ENCODE data around the gene CTNNA3.

The CTNNA3 gene

DNA sequence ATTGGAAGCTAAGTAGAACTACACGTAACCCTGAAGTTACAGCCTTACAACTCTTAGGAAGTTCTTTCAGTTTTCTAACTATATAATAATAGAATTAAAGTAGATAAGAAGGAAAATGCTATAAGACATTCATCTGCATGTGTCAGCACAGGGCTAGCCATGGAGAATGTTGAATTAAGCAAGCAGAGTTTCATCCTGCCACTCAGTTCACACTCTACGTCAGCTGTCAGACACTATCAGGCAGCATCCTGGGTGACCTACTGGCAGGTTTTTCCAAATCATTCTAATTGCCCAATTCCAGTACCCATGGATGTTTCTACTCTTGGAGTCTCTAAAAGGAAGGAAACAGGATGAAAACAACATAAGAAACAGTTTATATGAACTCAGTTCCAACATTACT, 815.2 kb downstream of the CTNNA3 start:
- Histone ChIP-seq H2AFZ (no peak overlapping the region), H3K4me3 (ENCODE audit: low read depth, low read length) (no peak overlapping the region), H3K36me3 (ENCODE audit: control insufficient read depth, insufficient read depth, low read length) (no peaks in the 10 kb centered on the region), H3K4me1 (no peaks in the 10 kb centered on the region), H3K9ac (no peak overlapping the region), H3K9me3 (ENCODE audit: control insufficient read depth, low read length) (no peaks in the 10 kb centered on the region), H3K4me2 (ENCODE audit: low read length) (no peak overlapping the region), H3K79me2 (no peaks in the 10 kb centered on the region), H3K27ac (no peak overlapping the region), H3K27me3 (ENCODE audit: control insufficient read depth, insufficient read depth, low read length) (no peaks in the 10 kb centered on the region)
- TF ChIP-seq CTCF (IDR thresholded peaks at IDR 0.05), result no peak

DNA sequence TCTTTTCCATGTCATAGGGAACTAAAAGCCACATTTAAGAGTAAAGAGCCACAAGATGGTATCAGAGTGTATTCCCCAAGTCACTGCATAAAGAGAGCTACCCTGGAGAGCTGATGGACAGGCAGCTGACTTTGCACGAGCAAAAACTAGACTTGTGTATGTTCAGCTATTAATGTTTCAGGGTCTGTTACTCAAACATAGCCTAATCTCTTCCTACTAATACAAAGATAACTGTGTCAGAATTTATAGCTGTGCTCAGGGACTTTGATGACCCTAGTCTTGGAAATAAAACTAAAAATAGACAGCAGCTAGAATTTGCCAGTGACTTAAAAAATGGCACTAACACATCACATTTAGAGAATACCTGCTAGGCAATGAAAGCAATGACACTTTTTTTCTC, 815.7 kb downstream of the CTNNA3 start:
- Histone ChIP-seq H3K9ac (no peak overlapping the region), H3K27me3 (ENCODE audit: control insufficient read depth, insufficient read depth, low read length) (no peaks in the 10 kb centered on the region), H3K4me1 (no peaks in the 10 kb centered on the region), H3K4me2 (ENCODE audit: low read length) (no peak overlapping the region), H2AFZ (no peak overlapping the region), H3K79me2 (no peaks in the 10 kb centered on the region), H3K27ac (no peak overlapping the region), H3K9me3 (ENCODE audit: control insufficient read depth, low read length) (no peaks in the 10 kb centered on the region), H3K4me3 (ENCODE audit: low read depth, low read length) (no peak overlapping the region), H3K36me3 (ENCODE audit: control insufficient read depth, insufficient read depth, low read length) (no peaks in the 10 kb centered on the region)
- TF ChIP-seq CTCF (IDR thresholded peaks at IDR 0.05), result no peak

GRCh38 chr10:66877361-66877760, 818.6 kb downstream of the CTNNA3 start:
- no peak for TF ChIP-seq CTCF (IDR thresholded peaks at IDR 0.05)
- Histone ChIP-seq H2AFZ (no peak overlapping the region), H3K4me2 (ENCODE audit: low read length) (no peak overlapping the region), H3K4me1 (no peaks in the 10 kb centered on the region), H3K27ac (no peak overlapping the region), H3K9me3 (ENCODE audit: control insufficient read depth, low read length) (no peaks in the 10 kb centered on the region), H3K79me2 (no peaks in the 10 kb centered on the region), H3K9ac (no peak overlapping the region), H3K4me3 (ENCODE audit: low read depth, low read length) (no peak overlapping the region), H3K27me3 (ENCODE audit: control insufficient read depth, insufficient read depth, low read length) (no peaks in the 10 kb centered on the region), H3K36me3 (ENCODE audit: control insufficient read depth, insufficient read depth, low read length) (no peaks in the 10 kb centered on the region)

- Histone ChIP-seq H3K27me3 (ENCODE audit: control insufficient read depth, insufficient read depth, low read length) (no peaks in the 10 kb centered on the region), H3K79me2 (no peaks in the 10 kb centered on the region), H3K27ac (no peak overlapping the region), H3K36me3 (ENCODE audit: control insufficient read depth, insufficient read depth, low read length) (no peaks in the 10 kb centered on the region), H3K4me1 (no peaks in the 10 kb centered on the region), H3K4me2 (ENCODE audit: low read length) (no peak overlapping the region), H3K4me3 (ENCODE audit: low read depth, low read length) (no peak overlapping the region), H2AFZ (no peak overlapping the region), H3K9ac (no peak overlapping the region), H3K9me3 (ENCODE audit: control insufficient read depth, low read length) (no peaks in the 10 kb centered on the region)
- no peak for TF ChIP-seq CTCF (IDR thresholded peaks at IDR 0.05)
Measured at GRCh38 chr10:66869635-66870034, 826.4 kb downstream of the CTNNA3 start.

DNA sequence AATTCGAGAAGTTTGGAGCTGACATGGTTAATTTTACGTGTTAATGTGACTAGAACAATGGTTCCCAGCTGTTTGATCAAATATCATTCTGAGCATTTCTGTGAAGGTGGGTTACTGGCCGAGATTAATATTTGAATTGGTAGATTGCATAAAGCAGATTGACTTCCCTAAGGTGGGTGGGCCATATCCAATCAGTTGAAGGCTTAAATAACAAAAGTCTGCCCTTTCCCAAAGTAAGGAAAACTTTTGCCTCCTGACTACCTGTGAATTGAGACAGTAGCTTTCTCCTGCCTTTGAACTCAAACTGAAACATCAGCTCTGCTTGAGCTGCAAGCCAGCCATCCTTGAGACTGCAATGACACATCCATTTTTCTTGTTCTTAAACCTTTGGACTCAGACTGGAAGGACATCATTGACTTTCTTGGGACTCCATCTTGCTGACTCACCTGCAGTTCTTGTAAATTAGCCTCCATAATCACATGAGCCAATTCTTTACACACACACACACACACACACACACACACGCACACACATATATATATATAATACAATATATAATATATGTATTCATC, 833.2 kb downstream of the CTNNA3 start:
- Histone ChIP-seq H3K36me3 (ENCODE audit: control insufficient read depth, insufficient read depth, low read length) (no peaks in the 10 kb centered on the region), H3K4me2 (ENCODE audit: low read length) (no peak overlapping the region), H3K4me1 (no peaks in the 10 kb centered on the region), H2AFZ (no peak overlapping the region), H3K27me3 (ENCODE audit: control insufficient read depth, insufficient read depth, low read length) (no peaks in the 10 kb centered on the region), H3K9me3 (ENCODE audit: control insufficient read depth, low read length) (no peaks in the 10 kb centered on the region), H3K4me3 (ENCODE audit: low read depth, low read length) (no peak overlapping the region), H3K79me2 (no peaks in the 10 kb centered on the region), H3K9ac (no peak overlapping the region), H3K27ac (no peak overlapping the region)
- no peak for TF ChIP-seq CTCF (IDR thresholded peaks at IDR 0.05)

All from parathyroid adenoma (tissue), 2 donors.